Left ventricle myocardium inferior (tissue), 1 donor: ENCODE data around the gene PLEKHA6. TPM values are rescaled to one million over a fixed set of nuclear protein-coding genes. Genes with fewer than 3 reads are reported as not detected.
"Not testable (repeated sequence)": the region's sequence is repeated elsewhere in the genome, so short reads cannot be mapped to it uniquely, and the experiment has no call there.

Experiments used
- DNase-seq: peaks from one replicate; pipeline ENCODE4 v3.0.0-alpha.2; 2020
- H3K27ac ChIP-seq: fragments of 200-600 bp; replicated peaks from 2 replicates; pipeline ENCODE4 v1.8.0; 2021
- H3K27me3 ChIP-seq: fragments of 200-600 bp; 2 replicates; pipeline ENCODE4 v1.8.0; 2021; ENCODE audit warnings: low read depth
- H3K36me3 ChIP-seq: fragments of 200-600 bp; 2 replicates; pipeline ENCODE4 v1.8.0; 2021
- H3K4me1 ChIP-seq: fragments of 200-600 bp; 2 replicates; pipeline ENCODE4 v1.8.0; 2021
- H3K4me3 ChIP-seq: fragments of 200-600 bp; 2 replicates; pipeline ENCODE4 v1.8.0; 2021; ENCODE audit warnings: mild to moderate bottlenecking, moderate library complexity
- H3K9me3 ChIP-seq: fragments of 200-600 bp; replicated peaks from 2 replicates; pipeline ENCODE4 v1.8.0; 2021
- intact Hi-C: fragments of 100-400 bp; cut with micrococcal nuclease; formaldehyde crosslinking; loops from one replicate; pipeline ENCODE4 v1.11.0; 2022
- total RNA-seq: library from RNA; stranded (reverse); fragmentation: NEBNext Ultra II Directional; extraction: Animal tissue kit (Norgen Biotek cat#: 25700); gene quantifications from one replicate; pipeline ENCODE4 v1.2.1, GENCODE V29; 2021
- TF ChIP-seq, protein P1 (sequence below): fragments of 200-600 bp; IDR thresholded peaks from 2 replicates; pipeline ENCODE4 v1.8.0; 2021; ENCODE audit warnings: antibody characterized with exemption, mild to moderate bottlenecking, borderline replicate concordance
- donor health status: DM: no; HTN: yes; CAD: no; lungs with severe emphysema.

Gene PLEKHA6
- total RNA-seq, 1 donor from 2014 or later = 28.8 TPM

DNA sequence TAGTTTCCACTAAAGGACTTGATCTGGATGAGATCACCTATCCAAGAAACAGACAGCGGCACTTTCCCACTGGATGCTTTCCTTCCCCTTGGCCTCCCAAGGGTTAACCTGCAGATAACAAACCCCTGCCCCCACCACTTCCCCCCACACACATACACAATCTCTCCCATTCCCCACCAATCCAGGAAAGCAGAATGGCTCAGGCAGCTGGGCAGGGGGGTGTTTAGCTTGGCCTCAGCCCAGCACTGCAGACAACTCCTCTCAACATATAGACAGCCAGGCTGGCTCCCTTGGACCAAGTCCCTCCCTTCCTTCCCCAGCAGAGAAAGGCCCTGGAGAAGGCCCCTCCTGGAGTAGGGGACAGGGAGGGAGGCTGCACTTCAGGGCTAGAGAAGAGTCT, 24.6 kb downstream of the PLEKHA6 start:
- no peak for DNase-seq
- intact Hi-C loops = no loop called here
- no peak overlapping the region for H3K27ac ChIP-seq
- no peaks in the 10 kb centered on the region for H3K36me3 ChIP-seq
- TF ChIP-seq, protein P1, sequence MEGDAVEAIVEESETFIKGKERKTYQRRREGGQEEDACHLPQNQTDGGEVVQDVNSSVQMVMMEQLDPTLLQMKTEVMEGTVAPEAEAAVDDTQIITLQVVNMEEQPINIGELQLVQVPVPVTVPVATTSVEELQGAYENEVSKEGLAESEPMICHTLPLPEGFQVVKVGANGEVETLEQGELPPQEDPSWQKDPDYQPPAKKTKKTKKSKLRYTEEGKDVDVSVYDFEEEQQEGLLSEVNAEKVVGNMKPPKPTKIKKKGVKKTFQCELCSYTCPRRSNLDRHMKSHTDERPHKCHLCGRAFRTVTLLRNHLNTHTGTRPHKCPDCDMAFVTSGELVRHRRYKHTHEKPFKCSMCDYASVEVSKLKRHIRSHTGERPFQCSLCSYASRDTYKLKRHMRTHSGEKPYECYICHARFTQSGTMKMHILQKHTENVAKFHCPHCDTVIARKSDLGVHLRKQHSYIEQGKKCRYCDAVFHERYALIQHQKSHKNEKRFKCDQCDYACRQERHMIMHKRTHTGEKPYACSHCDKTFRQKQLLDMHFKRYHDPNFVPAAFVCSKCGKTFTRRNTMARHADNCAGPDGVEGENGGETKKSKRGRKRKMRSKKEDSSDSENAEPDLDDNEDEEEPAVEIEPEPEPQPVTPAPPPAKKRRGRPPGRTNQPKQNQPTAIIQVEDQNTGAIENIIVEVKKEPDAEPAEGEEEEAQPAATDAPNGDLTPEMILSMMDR = no peak
- no peaks in the 10 kb centered on the region for H3K27me3 ChIP-seq
- H3K9me3 ChIP-seq = no peaks in the 10 kb centered on the region
- H3K4me3 ChIP-seq = no peak overlapping the region
- peaks cover 9% of the 10 kb centered on the region for H3K4me1 ChIP-seq

DNA sequence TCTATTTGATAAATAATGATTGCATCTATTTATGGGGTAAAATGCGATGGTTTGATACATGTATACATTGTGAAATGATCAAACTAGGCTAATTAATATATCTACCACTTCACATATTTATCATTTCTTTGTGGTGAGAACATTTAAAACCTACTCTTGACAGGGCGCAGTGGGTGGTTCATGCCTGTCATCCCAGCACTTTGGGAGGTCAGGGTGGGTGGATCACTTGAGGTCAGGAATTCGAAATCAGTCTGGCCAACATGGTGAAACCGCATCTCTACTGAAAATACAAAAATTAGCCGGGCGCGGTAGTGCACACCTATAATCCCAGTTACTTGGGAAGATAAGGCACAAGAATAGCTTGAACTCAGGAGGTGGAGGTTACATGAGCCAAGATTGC, 25.3 kb downstream of the PLEKHA6 start:
- intact Hi-C loops = no loop called here
- Histone ChIP-seq H3K27ac (no peak overlapping the region), H3K4me3 (no peak overlapping the region), H3K27me3 (no peaks in the 10 kb centered on the region), H3K4me1 (peaks cover 9% of the 10 kb centered on the region), H3K9me3 (no peaks in the 10 kb centered on the region), H3K36me3 (no peaks in the 10 kb centered on the region)
- TF ChIP-seq, protein P1 = no peak
- no peak for DNase-seq

DNA sequence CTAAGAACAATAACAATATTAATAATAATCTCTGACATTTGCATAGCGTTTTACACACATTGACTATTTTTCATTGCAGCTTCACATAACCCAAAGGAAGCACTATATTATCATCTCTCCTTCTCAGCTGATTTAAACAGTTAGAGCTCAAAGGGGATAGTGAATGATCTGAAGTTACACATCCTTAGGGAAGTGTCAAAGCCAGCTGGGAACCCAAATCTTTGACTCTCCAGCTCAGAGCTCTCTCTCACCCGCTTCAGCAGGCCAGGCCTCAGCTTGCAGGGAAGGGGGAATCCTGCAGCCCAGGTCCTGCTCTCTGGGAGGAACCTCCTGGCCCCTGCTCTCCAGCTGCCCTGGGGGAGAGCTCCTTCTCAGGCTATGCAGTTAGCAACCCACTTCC, 26.3 kb downstream of the PLEKHA6 start:
- intact Hi-C loops = no loop called here
- no peak for DNase-seq
- H3K27me3 ChIP-seq = no peaks in the 10 kb centered on the region

GRCh38 chr1:204331847-204332487, 27.8 kb downstream of the PLEKHA6 start:
- Histone ChIP-seq H3K36me3 (no peaks in the 10 kb centered on the region), H3K4me3 (no peak overlapping the region), H3K27me3 (no peaks in the 10 kb centered on the region), H3K9me3 (no peaks in the 10 kb centered on the region), H3K27ac (no peak overlapping the region), H3K4me1 (peaks cover 9% of the 10 kb centered on the region)
- no peak for DNase-seq
- intact Hi-C loops = no loop called here
- TF ChIP-seq, protein P1 = no peak

More for the DNA sequence above, 26.3 kb downstream of the PLEKHA6 start:
- Histone ChIP-seq H3K27ac (no peak overlapping the region), H3K4me3 (no peak overlapping the region), H3K9me3 (no peaks in the 10 kb centered on the region), H3K36me3 (no peaks in the 10 kb centered on the region), H3K4me1 (peaks cover 9% of the 10 kb centered on the region)
- TF ChIP-seq, protein P1 = no peak

- TF ChIP-seq, protein P1 = no peak
- no peak for DNase-seq
- no peaks in the 10 kb centered on the region for H3K36me3 ChIP-seq
- H3K4me1 ChIP-seq = peaks cover 9% of the 10 kb centered on the region
- no peaks in the 10 kb centered on the region for H3K9me3 ChIP-seq
- H3K4me3 ChIP-seq = no peak overlapping the region
- no peak overlapping the region for H3K27ac ChIP-seq
- intact Hi-C loops = no loop called here
- H3K27me3 ChIP-seq = no peaks in the 10 kb centered on the region
Measured at GRCh38 chr1:204331275-204331674, 28.5 kb downstream of the PLEKHA6 start.

DNA sequence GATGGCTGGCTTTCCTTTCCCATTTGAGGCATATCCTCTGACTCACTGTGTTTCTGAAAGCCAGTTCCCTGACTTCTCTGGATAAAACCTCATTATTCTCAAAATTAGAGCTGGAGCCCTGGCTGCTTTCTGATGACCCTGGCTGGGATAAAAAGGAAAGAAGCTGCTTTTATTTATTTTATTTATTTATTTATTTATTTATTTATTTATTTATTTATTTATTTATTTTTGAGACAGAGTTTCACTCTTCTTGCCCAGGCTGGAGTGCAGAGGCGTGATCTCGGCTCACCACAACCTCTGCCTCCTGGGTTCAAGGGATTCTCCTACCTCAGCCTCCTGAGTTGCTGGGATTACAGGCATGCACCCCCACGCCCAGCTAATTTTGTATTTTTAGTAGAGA, 31.9 kb downstream of the PLEKHA6 start:
- H3K4me1 ChIP-seq, H3K9me3 ChIP-seq, H3K27ac ChIP-seq, H3K27me3 ChIP-seq, H3K36me3 ChIP-seq, H3K4me3 ChIP-seq, DNase-seq, intact Hi-C loops: not testable (repeated sequence)
